Smooth muscle cell (in vitro differentiated cells): ENCODE data around the gene SMAD2. TPM values are rescaled to one million over a fixed set of nuclear protein-coding genes. Genes with fewer than 3 reads are reported as not detected.

ENCODE experiments used
- DNase-seq: peaks from one replicate; lab custom pipeline; 2025; ENCODE audit not compliant: unreplicated experiment; lab: John Stamatoyannopoulos, UW
- H2AFZ ChIP-seq: fragments of 200-600 bp; sonication (generic); 2 replicates; pipeline ENCODE4 v1.6.0; 2016; ENCODE audit warnings: antibody characterized with exemption, low read depth, mild to moderate bottlenecking
- H3F3A ChIP-seq: fragments of 200-600 bp; sonication (generic); 2 replicates; pipeline ENCODE4 v1.6.0; 2017; ENCODE audit warnings: antibody characterized with exemption, low read depth
- H3K27ac ChIP-seq: fragments of 200-600 bp; sonication (generic); 2 replicates; pipeline ENCODE4 v1.5.1; 2016; ENCODE audit warnings: low read depth, mild to moderate bottlenecking
- H3K27me3 ChIP-seq: fragments of 200-600 bp; sonication (generic); 2 replicates; pipeline ENCODE4 v1.6.1; 2016; ENCODE audit warnings: low read depth, mild to moderate bottlenecking
- H3K36me3 ChIP-seq: fragments of 200-600 bp; sonication (generic); 2 replicates; pipeline ENCODE4 v1.5.1; 2016; ENCODE audit warnings: low read depth
- H3K4me1 ChIP-seq: fragments of 200-600 bp; sonication (generic); 2 replicates; pipeline ENCODE4 v1.5.1; 2016; ENCODE audit warnings: low read depth
- H3K4me2 ChIP-seq: fragments of 200-600 bp; sonication (generic); 2 replicates; pipeline ENCODE4 v1.6.0; 2016; ENCODE audit warnings: mild to moderate bottlenecking
- H3K4me3 ChIP-seq: fragments of 200-600 bp; sonication (generic); 2 replicates; pipeline ENCODE4 v1.5.1; 2016; ENCODE audit warnings: mild to moderate bottlenecking
- H3K79me2 ChIP-seq: fragments of 200-600 bp; sonication (generic); 2 replicates; pipeline ENCODE4 v1.6.0; 2016; ENCODE audit warnings: low read depth, mild to moderate bottlenecking
- H3K9ac ChIP-seq: fragments of 200-600 bp; sonication (generic); 2 replicates; pipeline ENCODE4 v1.6.0; 2016; ENCODE audit warnings: low read depth
- H3K9me3 ChIP-seq: fragments of 200-600 bp; sonication (generic); replicated peaks from 2 replicates; pipeline ENCODE4 v1.5.1; 2016; ENCODE audit warnings: low read depth
- H4K20me1 ChIP-seq: fragments of 200-600 bp; sonication (generic); 2 replicates; pipeline ENCODE4 v1.6.0; 2016; ENCODE audit warnings: low read depth
- CTCF ChIP-seq: fragments of 200-600 bp; sonication (generic); IDR thresholded peaks from 2 replicates; pipeline ENCODE4 v1.5.1; 2017; ENCODE audit warnings: borderline replicate concordance, mild to moderate bottlenecking, antibody characterized with exemption; ENCODE audit not compliant: insufficient read depth, poor library complexity, severe bottlenecking
- WGBS: methylation state at CpG from one replicate; pipeline ENCODE4 v1.1.7; 2016; ENCODE audit warnings: low lambda C conversion rate; 5-methylcytosine and 5-hydroxymethylcytosine counted together
- polyA plus RNA-seq: library from polyadenylated mRNA; unstranded; fragments of >200 nt; fragmentation: Nextera tagmentation; extraction: Ambion mirVana; gene quantifications from 2 replicates; pipeline ENCODE4 v1.2.1, GENCODE V29; 2016
- total RNA-seq: library from RNA; depleted of rRNA; stranded (reverse); fragments of >200 nt; gene quantifications from 2 replicates; pipeline ENCODE4 v1.2.3, GENCODE V29; 2014

Gene SMAD2
- total and polyA plus RNA-seq, 2 experiments from 2014 or later = 63.8 to 120 TPM

- Histone ChIP-seq H3K4me2 (no peak overlapping the region), H4K20me1 (no peaks in the 10 kb centered on the region), H3K4me1 (no peaks in the 10 kb centered on the region), H3K9ac (no peak overlapping the region), H3K4me3 (no peak overlapping the region), H3K9me3 (no peaks in the 10 kb centered on the region), H2AFZ (no peak overlapping the region), H3K27me3 (no peaks in the 10 kb centered on the region), H3K79me2 (no peaks in the 10 kb centered on the region), H3F3A (no peaks in the 10 kb centered on the region), H3K36me3 (no peaks in the 10 kb centered on the region), H3K27ac (no peak overlapping the region)
- WGBS = 89% methylated on average over 2 of the region's 2 CpGs
- no peak for TF ChIP-seq CTCF
- DNase-seq = no peak
Measured at GRCh38 chr18:47790036-47790435, 140.4 kb downstream of the SMAD2 start.

GRCh38 chr18:47788621-47789020 is 141.8 kb downstream of the SMAD2 start:
- no peak overlapping the region for H3K27ac ChIP-seq
- no peaks in the 10 kb centered on the region for H3K79me2 ChIP-seq
- H3K9me3 ChIP-seq = no peaks in the 10 kb centered on the region
- no peak overlapping the region for H3K4me3 ChIP-seq
- H3K4me2 ChIP-seq = no peak overlapping the region
- no peak for TF ChIP-seq CTCF
- H4K20me1 ChIP-seq = no peaks in the 10 kb centered on the region
- H3F3A ChIP-seq = no peaks in the 10 kb centered on the region
- no peak for DNase-seq
- no peaks in the 10 kb centered on the region for H3K27me3 ChIP-seq
- no peak overlapping the region for H2AFZ ChIP-seq
- no peaks in the 10 kb centered on the region for H3K36me3 ChIP-seq
- no peak overlapping the region for H3K9ac ChIP-seq
- no peaks in the 10 kb centered on the region for H3K4me1 ChIP-seq
- 89% methylated on average over 3 of the region's 3 CpGs for WGBS

GRCh38 chr18:47781561-47781960 is 148.9 kb downstream of the SMAD2 start:
- Histone ChIP-seq H4K20me1 (no peaks in the 10 kb centered on the region), H3K4me1 (no peaks in the 10 kb centered on the region), H3K36me3 (no peaks in the 10 kb centered on the region), H3K79me2 (no peaks in the 10 kb centered on the region), H3K9ac (no peak overlapping the region), H3K4me2 (no peak overlapping the region), H3K9me3 (no peaks in the 10 kb centered on the region), H2AFZ (no peak overlapping the region), H3K4me3 (no peak overlapping the region), H3K27me3 (no peaks in the 10 kb centered on the region), H3F3A (no peaks in the 10 kb centered on the region), H3K27ac (no peak overlapping the region)
- DNase-seq = no peak
- no peak for TF ChIP-seq CTCF
- WGBS = 76% methylated on average over 3 of the region's 3 CpGs

GRCh38 chr18:47780011-47780725 is 150.3 kb downstream of the SMAD2 start:
- Histone ChIP-seq H3K27me3 (no peaks in the 10 kb centered on the region), H3K27ac (no peak overlapping the region), H4K20me1 (no peaks in the 10 kb centered on the region), H3K4me3 (no peak overlapping the region), H3K9me3 (no peaks in the 10 kb centered on the region), H3K4me2 (no peak overlapping the region), H3K79me2 (no peaks in the 10 kb centered on the region), H2AFZ (no peak overlapping the region), H3F3A (no peaks in the 10 kb centered on the region), H3K9ac (no peak overlapping the region), H3K4me1 (no peaks in the 10 kb centered on the region), H3K36me3 (no peaks in the 10 kb centered on the region)
- no peak for DNase-seq
- no peak for TF ChIP-seq CTCF
- 92% methylated on average over 11 of the region's 11 CpGs for WGBS
